ENCODE measurements around the gene GPATCH2L.

- TF ChIP-seq POLR2A (IDR thresholded peaks at IDR 0.05) (no peak), EP300 (IDR thresholded peaks at IDR 0.05) (no peak)
- TF ChIP-seq, protein P1, sequence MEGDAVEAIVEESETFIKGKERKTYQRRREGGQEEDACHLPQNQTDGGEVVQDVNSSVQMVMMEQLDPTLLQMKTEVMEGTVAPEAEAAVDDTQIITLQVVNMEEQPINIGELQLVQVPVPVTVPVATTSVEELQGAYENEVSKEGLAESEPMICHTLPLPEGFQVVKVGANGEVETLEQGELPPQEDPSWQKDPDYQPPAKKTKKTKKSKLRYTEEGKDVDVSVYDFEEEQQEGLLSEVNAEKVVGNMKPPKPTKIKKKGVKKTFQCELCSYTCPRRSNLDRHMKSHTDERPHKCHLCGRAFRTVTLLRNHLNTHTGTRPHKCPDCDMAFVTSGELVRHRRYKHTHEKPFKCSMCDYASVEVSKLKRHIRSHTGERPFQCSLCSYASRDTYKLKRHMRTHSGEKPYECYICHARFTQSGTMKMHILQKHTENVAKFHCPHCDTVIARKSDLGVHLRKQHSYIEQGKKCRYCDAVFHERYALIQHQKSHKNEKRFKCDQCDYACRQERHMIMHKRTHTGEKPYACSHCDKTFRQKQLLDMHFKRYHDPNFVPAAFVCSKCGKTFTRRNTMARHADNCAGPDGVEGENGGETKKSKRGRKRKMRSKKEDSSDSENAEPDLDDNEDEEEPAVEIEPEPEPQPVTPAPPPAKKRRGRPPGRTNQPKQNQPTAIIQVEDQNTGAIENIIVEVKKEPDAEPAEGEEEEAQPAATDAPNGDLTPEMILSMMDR (IDR thresholded peaks at IDR 0.05): no peak
Measured at GRCh38 chr14:76237349-76237990, 85.7 kb downstream of the GPATCH2L start.
